Spinal cord (tissue), 10 donors: ENCODE results near the gene FKBP10. TPM values are rescaled to one million over a fixed set of nuclear protein-coding genes. Genes with fewer than 3 reads are reported as not detected.

Experiments
- DNase-seq, 6 donors: peaks; one replicate each; pipeline versions ENCODE4 v3.0.0 to v3.0.0-alpha.2; 2013 to 2015; ENCODE audit warnings: low spot score in 6 of 6, low read depth in 4 of 6
- H3K27ac ChIP-seq: one replicate; pipeline ENCODE4 v1.5.1; 2013; ENCODE audit warnings: low read depth, low read length, control low read depth
- H3K27me3 ChIP-seq: one replicate; pipeline ENCODE4 v1.6.1; 2013; ENCODE audit warnings: low read length; ENCODE audit not compliant: control insufficient read depth, insufficient read depth
- H3K36me3 ChIP-seq: one replicate; pipeline ENCODE4 v1.6.1; 2013; ENCODE audit warnings: low read length; ENCODE audit not compliant: control insufficient read depth, insufficient read depth
- H3K4me1 ChIP-seq: one replicate; pipeline ENCODE4 v1.6.1; 2013; ENCODE audit warnings: low read length; ENCODE audit not compliant: control insufficient read depth, insufficient read depth
- H3K4me3 ChIP-seq: one replicate; pipeline ENCODE4 v1.5.1; 2013; ENCODE audit warnings: low read depth, low read length, control low read depth
- H3K9me3 ChIP-seq: one replicate; pipeline ENCODE4 v1.6.1; 2013; ENCODE audit warnings: low read length; ENCODE audit not compliant: control insufficient read depth, insufficient read depth
- WGBS: methylation state at CpG from one replicate; pipeline ENCODE4 v1.1.5; 2013; ENCODE audit warnings: missing lambda C conversion rate; ENCODE audit not compliant: insufficient coverage; 5-methylcytosine and 5-hydroxymethylcytosine counted together
- long read RNA-seq, 4 donors: transcript quantifications; one replicate each; lab custom pipeline, GENCODE V29; 2026
- polyA plus RNA-seq, 2 donors: library from polyadenylated mRNA; unstranded; fragments of 120-200 nt; gene quantifications; one replicate each; pipeline ENCODE4 v1.2.1, GENCODE V29; 2013; ENCODE audit not compliant: insufficient read length in 2 of 2
- total RNA-seq, 2 donors: library from RNA; depleted of rRNA in 1 of 2; stranded (reverse); fragments of 120-200 nt in 1 of 2; fragments of >200 nt in 1 of 2; gene quantifications; one replicate each; pipeline versions ENCODE4 v1.2.3 to v1.2.4, GENCODE V29; 2013 to 2014
- donor health status: healthy.

Gene FKBP10, protein sequence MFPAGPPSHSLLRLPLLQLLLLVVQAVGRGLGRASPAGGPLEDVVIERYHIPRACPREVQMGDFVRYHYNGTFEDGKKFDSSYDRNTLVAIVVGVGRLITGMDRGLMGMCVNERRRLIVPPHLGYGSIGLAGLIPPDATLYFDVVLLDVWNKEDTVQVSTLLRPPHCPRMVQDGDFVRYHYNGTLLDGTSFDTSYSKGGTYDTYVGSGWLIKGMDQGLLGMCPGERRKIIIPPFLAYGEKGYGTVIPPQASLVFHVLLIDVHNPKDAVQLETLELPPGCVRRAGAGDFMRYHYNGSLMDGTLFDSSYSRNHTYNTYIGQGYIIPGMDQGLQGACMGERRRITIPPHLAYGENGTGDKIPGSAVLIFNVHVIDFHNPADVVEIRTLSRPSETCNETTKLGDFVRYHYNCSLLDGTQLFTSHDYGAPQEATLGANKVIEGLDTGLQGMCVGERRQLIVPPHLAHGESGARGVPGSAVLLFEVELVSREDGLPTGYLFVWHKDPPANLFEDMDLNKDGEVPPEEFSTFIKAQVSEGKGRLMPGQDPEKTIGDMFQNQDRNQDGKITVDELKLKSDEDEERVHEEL
- total RNA-seq (100 to 1,000 TPM in 1 of 2 donors, 10 to 100 TPM in 1; 56.6 to 125 TPM), polyA plus RNA-seq (100 to 1,000 TPM in 1 of 2 donors, 10 to 100 TPM in 1; 74.2 to 100 TPM)
- long read RNA-seq, donor 1, transcript FKBP10-201 (10 exons, 2,662 nt), result major isoform, 20 of 49 reads
- long read RNA-seq, donor 1, transcript FKBP10-204 (3 exons, 1,129 nt), result minor isoform, 5 of 49 reads
- long read RNA-seq, donor 1, partial matches to known transcripts, result 23 of 49 reads
- long read RNA-seq, donor 1, other reads (novel, unspliced or antisense), result 0 of 49 reads
- long read RNA-seq, donor 2, transcript FKBP10-201 (10 exons, 2,662 nt), result major isoform, 5 of 13 reads
- long read RNA-seq, donor 2, partial matches to known transcripts, result 5 of 13 reads
- long read RNA-seq, donor 2, other reads (novel, unspliced or antisense), result 0 of 13 reads
- long read RNA-seq, donor 3, transcript FKBP10-201 (10 exons, 2,662 nt), result major isoform, 6 of 17 reads
- long read RNA-seq, donor 3, partial matches to known transcripts, result 10 of 17 reads
- long read RNA-seq, donor 3, other reads (novel, unspliced or antisense), result 0 of 17 reads
- long read RNA-seq, donor 4, transcript FKBP10-201 (10 exons, 2,662 nt), result major isoform, 20 of 62 reads
- long read RNA-seq, donor 4, transcript FKBP10-204 (3 exons, 1,129 nt), result minor isoform, 5 of 62 reads
- long read RNA-seq, donor 4, partial matches to known transcripts, result 31 of 62 reads
- long read RNA-seq, donor 4, other reads (novel, unspliced or antisense), result 0 of 62 reads

DNA sequence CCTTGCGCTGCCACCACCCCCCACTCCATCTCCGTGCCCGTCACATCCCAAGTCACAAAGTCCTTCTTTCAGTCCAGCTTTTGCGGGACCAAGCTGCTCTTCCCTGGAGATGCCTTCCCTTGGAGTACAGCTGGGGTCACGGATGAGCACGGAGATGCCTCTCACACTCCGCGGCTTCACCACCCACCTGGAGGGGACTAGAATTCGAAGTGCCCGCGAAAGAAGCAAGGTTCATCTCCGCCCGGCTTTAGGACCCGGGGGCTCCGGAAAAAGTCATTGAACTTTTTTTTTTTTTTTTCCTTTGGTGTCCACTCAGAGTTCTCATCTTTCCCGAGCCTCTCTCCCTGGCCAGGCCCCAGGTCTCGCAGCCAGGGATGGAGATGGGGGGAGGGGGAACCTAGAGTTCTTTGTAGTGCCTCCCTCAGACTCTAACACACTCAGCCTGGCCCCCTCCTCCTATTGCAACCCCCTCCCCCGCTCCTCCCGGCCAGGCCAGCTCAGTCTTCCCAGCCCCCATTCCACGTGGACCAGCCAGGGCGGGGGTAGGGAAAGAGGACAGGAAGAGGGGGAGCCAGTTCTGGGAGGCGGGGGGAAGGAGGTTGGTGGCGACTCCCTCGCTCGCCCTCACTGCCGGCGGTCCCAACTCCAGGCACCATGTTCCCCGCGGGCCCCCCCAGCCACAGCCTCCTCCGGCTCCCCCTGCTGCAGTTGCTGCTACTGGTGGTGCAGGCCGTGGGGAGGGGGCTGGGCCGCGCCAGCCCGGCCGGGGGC, at the start of gene FKBP10:
Gene FKBP10, plus strand, starts transcription at position 624 of the 771 bp plus-strand sequence. Its CDS starts 31 bp downstream, at position 655.
- DNase-seq, result peak; percentile 57 to 92 (median 77)
- Histone ChIP-seq H3K4me1 (peaks cover 40% of the 10 kb centered on the region), H3K36me3 (peaks cover 24% of the 10 kb centered on the region), H3K9me3 (no peaks in the 10 kb centered on the region), H3K27me3 (no peaks in the 10 kb centered on the region), H3K27ac (peak within 1 kb of the TSS; percentile 80), H3K4me3 (peak within 1 kb of the TSS; percentile 75)
- 2% methylated on average over 25 of the region's 35 CpGs for WGBS

DNA sequence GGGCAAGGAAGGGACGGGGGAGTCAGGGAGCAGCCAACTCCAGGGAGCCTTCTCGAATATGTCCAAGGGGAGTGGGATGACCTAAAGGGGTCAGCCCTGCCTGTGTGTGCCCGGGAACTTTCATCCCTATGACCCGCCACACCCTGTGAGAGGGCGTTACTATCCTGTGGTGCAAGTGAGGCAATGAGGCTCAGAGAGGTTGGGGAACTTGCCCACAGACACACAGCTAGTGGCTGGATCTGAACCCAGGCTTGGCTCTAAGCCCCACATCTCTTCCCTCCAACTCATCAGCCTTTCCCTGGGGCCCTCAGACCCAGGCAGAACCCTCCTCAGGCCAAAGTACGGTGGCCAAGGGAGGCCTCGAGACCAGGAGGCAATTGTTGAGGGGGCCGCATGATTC, 49.5 kb upstream of the FKBP10 start:
- H3K27ac ChIP-seq, result no peak overlapping the region
- DNase-seq, result no peak
- peaks cover 80% of the 10 kb centered on the region for H3K36me3 ChIP-seq
- no peaks in the 10 kb centered on the region for H3K27me3 ChIP-seq
- H3K4me1 ChIP-seq, result peaks cover 4% of the 10 kb centered on the region
- no peaks in the 10 kb centered on the region for H3K9me3 ChIP-seq
- 92% methylated on average over 5 of the region's 8 CpGs for WGBS
- H3K4me3 ChIP-seq, result no peak overlapping the region

DNA sequence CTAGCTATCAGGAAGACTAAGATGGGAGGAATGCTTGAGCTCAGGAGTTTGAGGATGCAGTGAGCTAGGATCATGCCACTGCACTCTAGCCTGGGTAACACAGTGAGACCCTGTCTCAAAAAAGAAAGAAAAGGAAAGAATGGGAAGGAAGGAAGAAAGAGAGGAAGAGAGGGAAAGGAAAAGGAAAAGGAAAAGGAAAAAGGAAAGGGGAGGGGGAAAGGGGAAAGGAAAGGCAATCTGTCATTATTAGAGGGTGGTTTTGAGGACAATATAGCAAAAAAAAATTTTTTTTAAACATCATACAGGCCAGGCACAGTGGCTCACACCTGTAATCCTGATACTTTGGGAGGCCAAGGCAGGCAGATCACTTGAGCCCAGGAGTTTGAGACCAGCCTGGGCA, 46.7 kb upstream of the FKBP10 start:
- no peak overlapping the region for H3K4me3 ChIP-seq
- no peaks in the 10 kb centered on the region for H3K9me3 ChIP-seq
- peaks cover 88% of the 10 kb centered on the region for H3K36me3 ChIP-seq
- no peak overlapping the region for H3K27ac ChIP-seq
- H3K27me3 ChIP-seq, result no peaks in the 10 kb centered on the region
- DNase-seq, result no peak
- H3K4me1 ChIP-seq, result no peaks in the 10 kb centered on the region

GRCh38 chr17:41767324-41768042, 45.3 kb upstream of the FKBP10 start:
- Histone ChIP-seq H3K4me3 (no peak overlapping the region), H3K27ac (no peak overlapping the region), H3K9me3 (no peaks in the 10 kb centered on the region), H3K27me3 (no peaks in the 10 kb centered on the region), H3K36me3 (peaks cover 90% of the 10 kb centered on the region), H3K4me1 (no peaks in the 10 kb centered on the region)
- no peak for DNase-seq
- 93% methylated on average over 12 of the region's 18 CpGs for WGBS

DNA sequence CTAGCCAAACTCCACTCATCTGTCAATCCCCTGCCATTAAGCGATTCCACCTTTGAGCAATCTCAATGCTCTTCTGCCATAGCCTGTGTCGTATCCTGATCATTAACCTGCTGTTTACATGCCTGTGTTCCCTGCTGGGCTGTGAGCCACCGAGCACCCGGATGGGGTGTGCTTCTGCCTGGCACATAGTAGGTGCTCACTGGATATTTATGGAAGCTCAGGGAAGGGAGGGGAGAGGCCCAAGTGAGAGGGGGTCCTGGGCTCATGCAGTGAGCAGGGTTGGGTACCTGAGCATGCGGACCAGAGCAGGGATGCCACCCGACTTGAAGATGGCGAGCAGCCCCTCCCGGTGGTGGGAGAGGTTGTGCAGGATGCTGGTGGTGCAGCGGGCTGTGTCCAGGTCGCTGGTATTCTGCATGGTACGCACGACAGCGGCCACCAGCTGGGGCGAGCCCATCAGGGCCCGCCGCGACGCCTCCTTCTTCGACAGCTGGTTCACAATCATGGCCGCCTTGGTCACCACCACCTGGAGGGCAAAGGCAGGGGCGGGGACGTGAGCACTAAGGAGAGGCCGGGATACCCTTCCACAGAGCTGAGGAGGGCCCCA, 44.0 kb upstream of the FKBP10 start:
- H3K36me3 ChIP-seq, result peaks cover 84% of the 10 kb centered on the region
- no peaks in the 10 kb centered on the region for H3K27me3 ChIP-seq
- peaks cover 10% of the 10 kb centered on the region for H3K4me1 ChIP-seq
- DNase-seq, result no peak
- H3K9me3 ChIP-seq, result no peaks in the 10 kb centered on the region
- H3K4me3 ChIP-seq, result no peak overlapping the region
- 91% methylated on average over 21 of the region's 23 CpGs for WGBS
- no peak overlapping the region for H3K27ac ChIP-seq

- H3K4me1 ChIP-seq, result peaks cover 12% of the 10 kb centered on the region
- no peak overlapping the region for H3K27ac ChIP-seq
- no peaks in the 10 kb centered on the region for H3K27me3 ChIP-seq
- no peak for DNase-seq
- no peak overlapping the region for H3K4me3 ChIP-seq
- H3K9me3 ChIP-seq, result no peaks in the 10 kb centered on the region
- 81% methylated on average over 16 of the region's 16 CpGs for WGBS
- peaks cover 79% of the 10 kb centered on the region for H3K36me3 ChIP-seq
These were observed 43.4 kb upstream of the FKBP10 start for GRCh38 chr17:41769346-41769862.

DNA sequence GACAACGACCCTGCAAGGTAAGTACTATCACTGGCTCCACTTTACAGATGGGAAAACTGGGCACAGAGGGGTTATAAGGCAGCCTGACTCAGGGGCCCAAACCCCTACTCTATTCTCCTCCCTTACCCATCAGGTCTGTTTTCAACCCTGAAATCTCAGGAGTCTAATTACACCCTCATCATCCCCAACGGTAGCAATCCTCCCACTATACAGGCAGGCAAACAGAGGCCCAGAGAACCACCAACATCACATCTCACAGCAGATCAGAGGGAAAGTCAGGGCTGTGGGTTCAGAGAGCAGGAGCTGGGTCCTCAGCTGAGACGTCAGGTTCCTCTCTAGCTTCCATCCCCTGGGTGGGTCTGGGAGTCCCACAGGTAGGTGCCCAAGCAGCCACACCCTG, 42.8 kb upstream of the FKBP10 start:
- Histone ChIP-seq H3K27ac (no peak overlapping the region), H3K27me3 (no peaks in the 10 kb centered on the region), H3K36me3 (peaks cover 73% of the 10 kb centered on the region), H3K4me3 (no peak overlapping the region), H3K9me3 (no peaks in the 10 kb centered on the region), H3K4me1 (peaks cover 13% of the 10 kb centered on the region)
- WGBS, result 93% methylated on average over 2 of the region's 3 CpGs
- no peak for DNase-seq
